GM18907 (cell line): Measurements from ENCODE around the gene C2CD4A.
A peak's percentile ranks its signal among the peaks of the same experiment; 100 is the strongest.

Source experiments
- ATAC-seq: cut with Tn5 transposase; IDR thresholded peaks from one replicate; pipeline ENCODE4 v1.9.1; 2021; ENCODE audit warnings: mild to moderate bottlenecking, moderate library complexity; ENCODE audit not compliant: unreplicated experiment

Gene C2CD4A

DNA sequence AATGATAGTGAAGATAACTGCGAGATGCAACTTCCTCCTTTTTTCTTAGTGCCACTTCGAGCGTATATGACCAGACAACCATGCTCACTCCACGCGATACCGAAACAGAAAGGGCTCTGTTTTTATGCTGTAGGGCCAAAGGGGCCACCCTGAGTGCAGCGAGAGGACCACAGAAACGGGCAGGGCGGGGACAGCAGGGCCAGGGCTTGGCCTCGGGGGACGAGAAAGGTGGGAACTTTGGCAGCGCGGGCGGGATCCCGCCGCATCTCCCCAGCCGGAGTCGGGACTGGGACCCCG lies 7.0 kb upstream of the C2CD4A start:
- ATAC-seq, result peak; percentile 80

DNA sequence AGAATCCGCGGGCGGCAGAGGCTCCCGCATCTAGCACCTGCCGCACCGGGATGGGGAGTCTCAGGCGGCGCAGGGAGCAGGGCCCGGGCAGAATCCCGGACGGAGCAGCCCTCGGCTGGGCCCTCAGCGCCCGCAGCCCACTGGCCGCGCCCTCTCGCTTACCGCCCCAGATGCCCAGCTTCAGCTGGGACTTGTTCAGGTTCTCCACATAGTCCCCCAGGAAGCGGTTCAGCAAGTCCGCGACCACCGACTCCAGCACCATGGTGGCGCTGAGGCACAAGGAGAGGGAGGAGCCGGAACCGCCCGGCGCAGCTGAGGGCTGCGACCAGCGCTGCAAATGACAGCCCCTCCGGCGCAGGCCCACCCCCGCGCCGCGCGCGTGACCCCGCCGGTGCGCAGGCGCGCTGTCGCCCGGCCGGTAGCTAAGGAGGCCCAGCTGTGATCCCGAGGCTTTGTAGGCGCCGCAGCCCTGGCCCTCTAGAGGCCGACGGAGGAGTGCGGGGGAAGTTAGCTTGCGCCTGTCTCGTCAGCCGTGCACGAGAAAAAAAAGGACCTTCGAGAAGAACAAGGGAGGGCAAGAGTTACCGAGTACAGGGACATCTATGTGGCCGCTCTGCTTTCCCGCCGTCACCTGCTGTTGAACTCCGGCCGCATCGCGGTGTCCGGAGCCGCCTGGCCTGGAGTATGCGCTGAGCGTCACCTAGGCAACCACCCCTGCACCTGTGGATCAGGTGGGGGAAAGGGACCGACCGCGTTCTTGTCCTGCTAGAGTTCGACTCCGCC lies 6.5 kb upstream of the C2CD4A start, which contains the start of gene VPS13C:
VPS13C (minus strand) TSS at position 335 of the 783 bp plus-strand sequence; CDS start at position 262, 73 bp downstream.
- peak; percentile 88 for ATAC-seq

DNA sequence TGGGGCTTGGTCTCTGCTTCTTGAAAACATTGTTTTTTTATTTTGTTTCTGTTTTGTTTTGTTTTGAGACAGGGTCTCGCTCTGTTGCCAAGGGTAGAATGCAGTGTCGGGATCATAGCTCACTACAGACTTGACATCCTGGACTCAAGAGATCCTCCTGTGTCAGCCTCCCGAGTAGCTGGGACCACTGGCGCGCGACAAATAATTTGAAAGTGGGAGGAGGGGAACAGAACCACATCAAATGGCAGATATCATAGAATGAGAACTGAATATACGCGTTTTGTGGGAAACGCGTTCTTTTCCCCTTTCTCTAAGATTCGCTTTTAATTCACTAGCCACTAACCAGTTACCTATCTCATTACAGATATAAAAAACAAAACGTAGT lies 5.9 kb upstream of the C2CD4A start:
- ATAC-seq, result no peak

DNA sequence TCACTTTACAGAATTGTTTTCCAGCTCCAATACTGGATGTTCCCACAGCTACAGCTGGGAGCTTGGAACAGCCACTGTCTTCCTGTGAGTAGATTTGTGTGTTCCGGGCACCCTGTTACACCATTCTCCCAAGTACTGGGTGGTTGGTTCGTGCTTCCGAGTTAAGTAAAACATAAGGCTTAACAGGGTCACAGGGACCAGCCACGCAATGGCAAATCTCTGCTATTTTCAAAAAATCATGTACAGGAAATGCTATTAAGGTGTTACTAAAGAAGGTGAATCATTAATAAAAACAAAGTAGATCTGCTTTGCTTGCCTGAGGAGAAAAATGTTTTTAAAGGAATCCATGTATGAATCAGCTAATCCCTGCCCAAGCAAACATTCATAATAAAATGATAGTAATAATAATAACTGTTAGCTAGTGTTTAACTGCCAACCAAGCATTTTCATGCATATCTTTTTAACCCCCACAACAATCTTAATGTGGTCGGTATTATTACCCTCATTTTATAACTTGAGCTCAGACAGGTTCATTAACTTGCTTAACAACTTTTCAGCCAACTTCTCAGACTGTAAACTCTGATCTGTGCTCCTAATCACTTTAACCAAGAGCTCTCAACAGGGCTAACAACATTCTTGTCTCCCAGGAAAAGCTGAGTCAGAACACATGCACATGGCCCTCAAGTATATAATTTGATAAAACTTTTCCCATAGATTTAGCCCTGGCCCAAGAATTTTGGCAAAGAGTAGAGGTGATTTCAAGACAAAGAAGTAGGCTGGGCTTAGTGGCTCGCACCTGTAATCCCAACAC lies 2.7 kb upstream of the C2CD4A start:
- no peak for ATAC-seq

DNA sequence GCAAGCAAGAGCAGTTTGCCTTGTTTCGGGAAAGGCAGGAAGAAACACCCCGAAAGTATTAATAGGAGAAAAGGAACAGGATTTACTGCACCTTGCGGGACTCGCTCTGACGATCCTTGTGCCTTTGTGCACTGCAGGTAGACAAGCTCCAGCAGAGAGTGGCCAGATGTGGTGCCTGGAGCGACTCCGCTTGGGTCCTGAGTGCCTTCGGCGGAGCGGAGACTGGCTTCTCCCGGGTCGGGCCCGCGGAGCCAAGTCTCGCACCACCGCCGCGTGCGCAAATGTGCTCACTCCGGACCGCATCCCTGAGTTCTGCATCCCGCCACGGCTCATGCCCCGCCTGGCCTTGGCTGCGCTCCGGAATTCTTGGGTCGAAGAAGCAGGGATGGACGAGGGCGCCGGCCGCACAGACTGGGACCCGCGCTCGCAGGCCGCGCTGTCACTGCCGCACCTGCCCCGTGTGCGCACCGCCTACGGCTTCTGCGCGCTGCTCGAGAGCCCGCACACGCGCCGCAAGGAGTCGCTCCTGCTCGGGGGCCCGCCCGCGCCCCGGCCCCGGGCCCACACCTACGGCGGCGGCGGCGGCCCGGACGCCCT lies 769 bp downstream of the C2CD4A start:
- ATAC-seq, result no peak

DNA sequence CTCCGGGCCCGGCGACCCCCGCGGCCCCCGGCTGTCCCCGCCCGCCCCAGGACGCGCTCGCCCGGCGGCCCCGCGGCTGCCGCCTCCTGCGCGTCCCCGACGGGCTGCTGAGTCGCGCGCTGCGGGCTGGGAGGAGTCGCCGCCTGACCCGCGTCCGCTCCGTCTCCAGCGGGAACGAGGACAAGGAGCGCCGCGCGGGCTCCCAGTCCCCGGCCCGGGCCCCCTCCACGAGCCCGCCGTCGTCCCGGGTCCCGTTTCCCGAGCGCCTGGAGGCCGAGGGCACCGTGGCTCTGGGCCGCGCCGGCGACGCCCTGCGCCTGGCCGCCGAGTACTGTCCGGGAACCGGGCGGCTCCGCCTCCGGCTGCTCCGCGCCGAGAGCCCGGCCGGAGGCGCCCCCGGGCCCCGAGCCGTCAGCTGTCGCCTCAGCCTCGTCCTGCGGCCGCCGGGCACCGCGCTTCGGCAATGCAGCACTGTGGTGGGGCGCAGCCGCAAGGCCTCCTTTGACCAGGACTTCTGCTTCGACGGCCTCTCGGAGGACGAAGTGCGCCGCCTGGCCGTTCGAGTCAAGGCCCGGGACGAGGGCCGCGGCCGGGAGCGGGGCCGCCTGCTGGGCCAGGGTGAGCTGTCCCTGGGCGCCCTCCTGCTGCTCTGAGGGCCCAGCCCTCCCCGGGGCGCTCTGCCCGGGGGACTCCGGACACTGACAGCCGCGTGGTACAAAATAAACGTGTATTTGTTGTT lies 1.5 kb downstream of the C2CD4A start:
- no peak for ATAC-seq

DNA sequence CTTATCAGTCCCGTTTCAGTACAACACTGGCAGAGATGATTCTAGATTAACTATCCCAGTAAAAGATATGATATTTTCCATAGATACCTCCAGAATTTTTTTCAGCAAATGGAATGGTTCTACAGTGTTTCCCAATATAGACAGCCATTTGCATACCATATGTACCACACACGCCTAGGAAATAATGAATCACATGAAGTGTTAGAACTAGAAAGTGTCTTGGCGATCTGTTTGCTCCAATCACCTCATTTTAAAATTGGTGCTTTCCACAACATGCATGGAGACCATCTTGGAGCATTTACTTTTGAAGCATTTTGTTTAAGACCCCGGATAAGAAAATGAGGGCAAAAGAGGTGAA lies 2.0 kb downstream of the C2CD4A start:
- no peak for ATAC-seq

DNA sequence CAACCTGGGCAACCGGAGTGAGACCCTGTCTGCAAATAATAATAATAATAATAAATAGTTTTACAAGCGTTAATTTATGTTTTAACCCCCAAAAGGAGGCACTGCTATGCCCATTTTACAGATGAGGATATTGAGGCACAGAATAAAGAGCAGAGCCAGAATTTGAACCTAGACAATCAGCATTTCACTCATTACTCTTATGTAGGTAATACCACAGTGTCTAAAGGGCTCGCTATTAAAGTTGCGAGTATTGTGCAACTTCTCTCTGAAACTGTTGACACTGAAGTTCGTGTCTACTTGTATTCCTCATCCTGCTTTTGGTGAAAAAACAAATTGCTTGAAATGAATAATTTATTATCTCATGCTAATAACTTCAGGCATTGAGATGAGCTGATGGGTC lies 2.8 kb downstream of the C2CD4A start:
- no peak for ATAC-seq

DNA sequence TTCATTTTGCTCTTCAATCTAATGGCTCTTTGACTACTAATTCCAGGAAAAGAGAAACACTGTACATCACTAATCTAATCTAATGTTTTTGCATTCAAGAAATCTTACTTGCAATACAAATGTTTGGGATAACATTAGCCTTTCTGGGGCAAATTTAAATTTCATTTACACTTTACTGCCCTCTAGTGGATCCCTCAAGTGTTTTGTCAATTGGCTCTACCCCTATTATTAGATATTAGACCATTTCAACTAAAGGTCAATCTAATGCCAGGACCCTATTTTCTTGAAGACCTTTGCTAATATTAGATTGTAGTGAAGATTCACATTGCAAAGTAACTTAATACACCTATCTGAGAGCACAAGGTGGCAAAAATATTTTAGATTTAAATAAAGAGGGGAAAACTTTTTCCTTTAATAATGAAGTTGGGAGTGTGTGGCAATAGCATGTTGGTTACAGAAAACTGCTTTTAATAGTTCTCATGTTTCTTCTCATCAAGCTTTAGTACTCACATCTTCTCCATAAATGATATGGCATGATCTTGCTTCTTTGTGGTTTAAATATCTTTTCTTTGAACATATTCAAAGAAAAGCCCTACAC lies 5.0 kb downstream of the C2CD4A start:
- ATAC-seq, result no peak

DNA sequence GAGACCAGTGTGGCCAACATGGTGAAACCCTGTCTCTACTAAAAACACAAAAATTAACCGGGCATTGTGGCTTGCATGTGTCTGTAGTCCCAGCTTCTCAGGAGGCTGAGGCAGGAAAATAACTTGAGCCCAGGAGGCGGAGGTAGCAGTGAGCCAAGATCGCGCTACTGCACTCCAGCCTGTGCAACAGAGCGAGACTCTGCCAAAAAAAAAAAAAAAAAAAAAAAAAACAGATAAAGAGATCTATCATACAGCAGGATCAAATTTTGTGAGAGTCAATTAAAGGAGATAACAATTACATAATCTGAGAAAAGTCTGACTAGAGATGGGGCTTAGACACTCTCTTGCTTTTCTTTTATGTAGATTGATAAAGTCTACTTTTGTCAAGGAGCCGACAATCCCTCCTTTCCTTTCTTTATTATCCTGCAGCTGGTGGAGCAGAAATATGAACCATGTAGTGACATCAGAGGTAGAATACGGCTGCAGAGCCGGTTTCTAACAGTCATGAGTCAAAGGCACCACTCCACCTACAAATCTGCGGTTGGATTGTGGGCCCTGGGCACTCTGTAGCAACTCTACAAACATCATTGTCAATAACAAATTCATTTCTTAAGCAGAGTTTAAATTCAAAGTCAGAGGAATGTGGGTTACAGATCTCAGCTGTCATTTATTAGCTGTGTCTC lies 9.0 kb downstream of the C2CD4A start:
- no peak for ATAC-seq

DNA sequence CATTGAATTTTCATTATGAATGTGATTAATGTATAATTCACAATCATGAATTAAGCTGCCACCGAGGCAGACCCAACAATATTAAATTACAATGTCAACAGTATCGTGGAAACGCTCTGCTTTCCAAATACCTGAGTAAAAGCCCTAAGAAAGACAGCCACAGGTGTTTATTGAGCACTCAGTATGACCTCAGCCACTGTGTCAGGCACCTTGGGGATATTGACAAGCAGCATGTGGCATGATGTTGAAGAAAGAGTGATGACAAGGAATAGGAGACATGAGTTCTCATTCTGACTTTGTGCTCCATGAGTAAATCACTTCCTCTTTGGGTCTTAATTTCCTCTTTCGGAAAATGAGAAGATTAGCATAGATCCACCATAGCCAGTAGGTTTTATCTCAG lies 12.8 kb downstream of the C2CD4A start:
- ATAC-seq, result no peak

DNA sequence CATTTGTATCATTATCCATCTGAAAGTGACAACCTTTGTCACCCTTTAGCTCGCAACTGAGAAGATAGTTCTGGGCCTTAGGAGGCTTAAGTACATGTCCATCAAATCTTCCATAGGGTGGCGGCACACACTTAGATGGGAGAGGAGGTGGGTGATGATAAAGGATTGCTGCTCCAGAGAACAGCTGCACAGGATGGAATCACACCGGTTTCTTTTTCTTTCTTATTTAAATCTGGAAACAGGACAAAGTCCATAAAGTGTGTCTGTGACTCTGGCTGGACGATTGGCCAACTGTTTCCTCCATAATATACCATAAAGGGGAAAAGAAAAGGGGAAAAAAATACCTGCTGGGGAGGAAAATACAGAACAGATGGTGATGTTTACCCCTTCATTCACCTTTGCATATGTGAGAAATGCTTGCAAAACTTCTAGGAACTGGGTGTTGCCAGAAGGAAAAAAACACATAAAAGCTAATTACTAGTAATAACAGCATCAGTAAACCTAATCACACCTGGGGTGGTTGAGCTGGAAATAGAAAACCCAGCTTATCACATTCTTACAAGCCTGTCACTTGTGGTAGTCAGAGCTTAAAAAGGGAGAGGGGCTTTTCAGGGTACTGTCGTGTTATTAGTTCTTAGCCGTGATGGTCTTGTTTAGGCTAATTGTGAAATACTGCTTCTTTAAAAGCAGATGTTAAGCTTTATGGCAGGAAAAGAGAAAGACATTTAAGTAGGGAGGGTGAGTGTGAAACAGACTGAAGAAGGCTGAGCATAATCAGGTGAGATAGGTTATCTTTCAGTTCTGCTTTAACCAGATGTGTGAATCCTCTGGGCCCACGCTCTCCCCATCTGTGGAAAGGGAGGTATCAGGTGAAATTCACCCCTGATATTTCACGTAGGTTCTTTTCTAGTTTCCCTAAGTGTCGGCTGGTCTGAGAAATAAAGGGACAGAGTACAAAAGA lies 16.7 kb downstream of the C2CD4A start:
- no peak for ATAC-seq

DNA sequence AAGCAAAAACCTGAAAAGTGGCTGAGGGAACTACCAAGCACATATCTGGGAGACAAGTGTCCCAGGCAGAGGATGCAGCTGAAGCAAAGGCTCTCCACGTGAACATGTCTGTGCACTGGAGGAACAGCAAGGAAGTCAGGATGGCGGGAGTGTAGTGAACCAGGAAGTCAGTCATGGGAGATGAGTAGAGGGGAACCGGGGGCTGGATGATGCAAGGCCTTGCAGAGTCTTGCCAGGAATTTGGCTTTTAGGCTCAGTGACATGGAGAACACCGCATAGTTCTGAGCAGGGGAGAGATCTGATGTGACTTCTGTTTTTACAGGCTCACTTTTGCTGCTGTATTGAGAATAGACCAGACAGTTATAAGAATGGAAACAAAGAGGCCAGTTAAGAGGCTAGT lies 19.0 kb downstream of the C2CD4A start:
- ATAC-seq, result no peak

DNA sequence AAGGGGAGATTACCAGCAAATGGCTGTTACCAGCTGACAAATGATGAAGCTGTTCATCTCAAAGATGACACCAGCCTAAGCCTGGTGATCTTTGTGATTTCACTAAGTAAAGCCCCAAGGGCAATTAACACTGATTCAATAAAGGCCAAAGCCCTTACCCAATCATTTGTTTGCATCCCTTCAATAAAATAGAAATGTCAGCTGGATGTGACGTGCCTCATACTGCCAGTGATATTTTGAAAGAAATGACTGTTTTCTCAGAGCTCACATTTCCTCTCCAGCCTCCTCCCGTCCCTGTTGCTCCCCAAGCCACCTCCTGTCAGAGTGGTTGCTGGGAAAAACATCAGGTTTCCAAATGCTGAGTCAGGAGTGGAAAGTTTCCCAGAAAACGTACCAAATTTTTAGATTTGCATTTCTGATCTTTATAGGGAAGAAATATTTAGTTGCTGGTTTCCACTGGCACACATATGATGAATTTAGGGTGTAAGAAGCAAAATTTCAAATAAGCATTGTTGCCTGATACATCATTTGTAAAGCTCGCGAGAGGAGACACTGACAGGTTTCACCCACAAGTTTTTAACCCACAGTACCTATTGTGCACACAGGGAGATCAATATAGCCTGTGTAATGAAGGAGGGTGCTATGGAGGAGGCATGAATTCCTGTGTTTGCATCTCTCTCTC lies 21.0 kb downstream of the C2CD4A start:
- ATAC-seq, result no peak

DNA sequence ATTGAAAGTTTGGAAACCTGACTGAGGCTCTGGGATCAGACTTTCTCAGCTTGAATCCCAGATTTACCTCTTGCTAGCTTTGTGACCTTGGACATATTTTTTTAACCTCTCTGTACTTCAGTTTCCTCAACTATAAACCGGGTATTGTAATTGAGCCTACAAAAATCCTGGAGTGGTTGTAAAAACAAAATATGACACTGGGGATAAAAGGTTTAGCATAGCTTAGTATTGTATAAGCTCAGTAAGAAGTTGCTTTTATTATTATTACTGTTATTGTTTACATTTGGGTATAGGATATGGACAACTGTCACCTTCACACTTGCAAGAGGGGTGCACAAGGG lies 21.5 kb downstream of the C2CD4A start:
- ATAC-seq, result no peak

DNA sequence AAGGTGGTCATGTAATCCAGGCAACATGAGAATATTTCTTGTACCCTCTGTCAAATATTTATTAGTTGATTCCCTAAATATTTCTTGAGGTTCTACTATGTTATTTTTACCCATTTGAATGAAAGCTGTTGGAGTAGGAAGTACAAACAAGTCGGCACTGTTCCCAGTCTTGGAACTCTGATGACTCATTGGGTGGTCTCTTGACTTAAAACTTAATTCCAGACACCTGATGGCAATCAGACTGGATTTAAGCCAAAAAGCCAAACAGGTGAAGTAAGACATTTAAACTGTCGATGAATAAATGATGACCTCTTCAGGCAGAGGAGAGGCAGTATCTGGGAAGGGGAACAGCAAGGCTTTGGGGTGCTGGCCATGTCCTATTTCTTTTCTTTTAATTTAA lies 22.8 kb downstream of the C2CD4A start:
- ATAC-seq, result no peak

DNA sequence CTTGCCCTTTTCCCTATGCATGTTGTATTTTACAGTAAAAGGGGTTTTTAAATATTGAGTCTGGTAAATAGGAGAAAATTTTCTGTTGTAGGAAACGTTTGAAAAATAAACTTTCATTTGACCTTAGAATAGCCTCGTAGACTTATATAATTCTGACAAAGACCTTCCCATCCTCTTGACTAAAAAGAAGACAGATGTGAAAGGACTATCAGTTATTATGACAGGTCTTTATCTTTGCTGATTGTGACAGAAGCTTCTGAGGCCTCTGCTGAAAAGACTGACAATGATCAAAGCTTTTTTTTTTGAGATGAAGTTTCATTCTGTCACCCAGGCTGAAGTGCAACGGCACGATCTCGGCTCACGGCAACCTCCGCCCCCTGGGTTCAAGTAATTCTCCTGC lies 24.2 kb downstream of the C2CD4A start:
- ATAC-seq, result no peak

DNA sequence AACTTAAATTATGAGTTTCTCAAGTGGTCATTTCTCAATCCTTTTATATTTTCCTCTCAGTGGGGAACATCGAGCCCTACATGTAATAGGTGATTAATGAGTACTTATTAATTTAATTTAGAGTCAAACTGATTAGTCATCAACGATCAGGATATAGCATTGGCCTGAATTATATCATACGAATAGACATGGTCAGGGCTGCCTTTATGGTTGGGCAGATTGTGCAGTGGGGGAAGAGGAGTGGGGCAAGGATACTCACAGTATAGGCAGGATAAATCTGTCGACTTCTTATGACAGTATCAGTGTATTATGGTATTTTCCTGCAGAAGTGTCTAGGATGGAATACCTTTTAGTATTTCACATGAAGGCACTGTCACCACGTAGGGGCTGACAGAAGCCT lies 27.0 kb downstream of the C2CD4A start:
- no peak for ATAC-seq

DNA sequence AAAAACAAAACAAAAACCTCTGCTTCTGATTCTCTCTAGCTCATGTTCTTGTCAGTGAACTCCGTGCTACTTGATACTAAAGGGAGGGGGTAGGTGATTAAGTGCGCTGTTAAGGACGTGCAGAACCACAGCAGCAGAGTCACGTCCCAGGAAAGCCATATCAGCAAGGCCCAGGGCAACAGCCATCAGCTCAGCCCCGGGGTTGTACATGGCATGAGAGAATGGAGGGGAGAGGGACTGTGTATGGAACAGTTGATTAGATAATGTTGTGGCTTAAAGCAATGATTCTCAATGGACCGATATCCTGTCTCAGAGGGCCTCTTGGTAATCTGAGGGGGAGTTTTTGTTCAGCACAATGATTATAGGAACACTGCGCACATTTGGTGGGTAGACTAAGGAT lies 27.6 kb downstream of the C2CD4A start:
- no peak for ATAC-seq
